ENCODE measurements around the gene NXT2. TPM values are rescaled to one million over a fixed set of nuclear protein-coding genes. Genes with fewer than 3 reads are reported as not detected.

The NXT2 gene
- polyA plus RNA-seq, 2 donors, result 3.2 to 6.8 TPM

Other genes starting within 250 kb of the NXT2 start
- gene GUCY2F, start 54.8 kb upstream of the NXT2 start, polyA plus RNA-seq, result not detected
- under 1 TPM; 0.06 to 0.07 TPM for gene KCNE5, start 88.3 kb downstream of the NXT2 start, polyA plus RNA-seq
- 1 to 10 TPM; 5.9 to 7.4 TPM for gene ACSL4, start 196.4 kb downstream of the NXT2 start, polyA plus RNA-seq